GM18870 (cell line): ENCODE measurements around the gene POLR1E.

Experiments used
- ATAC-seq: cut with Tn5 transposase; IDR thresholded peaks from one replicate; pipeline ENCODE4 v1.9.1; 2021; ENCODE audit warnings: moderate library complexity; ENCODE audit not compliant: unreplicated experiment

The POLR1E gene

DNA sequence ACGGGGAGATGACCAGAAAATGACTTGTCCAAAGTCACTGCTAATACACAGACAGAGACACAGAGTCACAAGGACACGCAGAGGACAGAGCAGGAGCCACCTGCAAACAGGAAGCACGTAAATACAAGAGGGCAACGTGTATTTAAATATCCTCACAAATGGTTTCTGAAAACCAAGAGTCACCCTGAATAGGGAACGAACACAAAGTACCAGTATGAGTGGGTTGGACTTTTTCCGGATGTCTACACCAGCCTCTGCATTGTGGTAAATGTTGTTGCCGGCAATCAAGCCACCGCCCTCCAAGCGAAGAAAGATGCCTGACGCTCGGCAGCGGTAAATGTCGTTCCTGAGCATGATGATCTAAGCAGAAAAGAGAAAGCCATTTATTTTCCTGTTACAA lies 46.0 kb downstream of the POLR1E start:
- no peak for ATAC-seq

DNA sequence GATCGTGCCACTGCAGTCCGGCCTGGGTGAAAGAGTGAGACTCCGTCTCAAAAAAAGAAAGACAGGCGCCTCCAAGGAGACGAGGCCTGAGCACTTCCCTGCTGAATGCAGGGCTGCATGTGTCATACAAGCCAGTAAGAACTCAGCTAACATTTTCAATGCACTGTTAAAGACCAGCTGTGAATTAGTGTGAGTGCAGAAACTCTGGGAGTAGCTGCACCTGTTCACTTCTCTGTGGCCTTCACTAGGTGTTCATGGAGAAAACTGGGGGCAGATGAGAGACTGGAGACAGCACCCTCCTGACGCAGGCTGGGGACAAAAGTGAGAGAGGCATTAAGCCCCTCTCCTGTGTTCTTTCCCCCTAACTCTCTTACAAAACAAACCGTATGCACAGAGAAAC lies 48.7 kb downstream of the POLR1E start:
- ATAC-seq, result no peak

DNA sequence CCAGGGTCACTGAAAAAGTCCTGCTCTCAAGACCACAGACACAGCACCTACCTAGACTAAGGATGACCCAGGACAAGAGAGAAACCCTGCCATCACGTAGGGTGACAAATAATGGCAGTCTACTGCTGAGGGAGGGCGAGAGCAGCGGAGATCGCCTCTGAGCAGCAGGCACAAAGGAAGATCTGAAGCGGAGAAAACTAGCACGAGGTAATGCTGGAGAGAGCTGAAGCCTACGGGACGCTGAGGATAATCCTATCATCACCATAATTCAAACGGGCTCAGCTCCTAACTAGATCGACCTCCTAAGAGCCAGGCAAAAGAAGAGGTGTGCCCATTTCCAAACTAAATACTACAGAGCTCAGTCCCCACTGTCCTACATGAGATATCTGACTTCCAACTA lies 49.2 kb downstream of the POLR1E start:
- ATAC-seq, result no peak

DNA sequence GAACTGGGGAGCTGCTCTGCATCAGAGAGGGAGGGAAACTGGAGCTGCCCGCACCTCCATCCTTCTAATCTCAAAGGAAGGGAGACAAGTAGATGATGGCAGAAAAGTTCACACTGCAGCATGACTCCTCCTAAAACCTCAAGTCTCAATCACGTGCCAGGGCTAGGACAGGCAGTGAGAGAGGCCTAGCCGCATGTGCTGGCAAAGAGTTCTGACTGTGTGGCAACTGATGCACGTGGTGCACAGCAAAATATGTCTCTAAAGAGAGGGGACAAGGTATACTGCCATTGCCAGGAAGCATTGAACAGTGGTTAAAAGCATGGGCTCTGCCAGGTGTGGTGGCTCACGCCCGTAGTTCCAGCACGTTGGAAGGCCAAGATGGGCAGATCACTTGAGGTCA lies 52.4 kb downstream of the POLR1E start:
- no peak for ATAC-seq

DNA sequence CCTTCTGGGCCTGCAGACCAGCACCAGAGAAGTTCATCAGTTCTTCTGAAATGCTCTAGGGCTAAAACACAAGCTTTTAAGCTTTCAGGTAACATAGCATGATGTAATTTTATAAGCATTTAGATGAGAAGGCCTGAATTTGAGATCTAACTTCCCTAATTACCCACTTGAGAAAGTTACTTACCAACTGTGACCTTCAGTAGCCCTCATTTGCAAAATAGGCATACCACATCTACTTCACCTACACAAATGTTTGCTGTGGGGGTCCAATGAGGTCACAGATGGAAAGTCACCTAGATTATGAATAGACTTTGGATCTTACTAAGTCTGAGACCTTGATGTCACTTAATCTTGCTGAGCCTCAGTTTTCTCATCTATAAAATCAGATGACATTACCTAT lies 53.9 kb downstream of the POLR1E start:
- ATAC-seq, result no peak

DNA sequence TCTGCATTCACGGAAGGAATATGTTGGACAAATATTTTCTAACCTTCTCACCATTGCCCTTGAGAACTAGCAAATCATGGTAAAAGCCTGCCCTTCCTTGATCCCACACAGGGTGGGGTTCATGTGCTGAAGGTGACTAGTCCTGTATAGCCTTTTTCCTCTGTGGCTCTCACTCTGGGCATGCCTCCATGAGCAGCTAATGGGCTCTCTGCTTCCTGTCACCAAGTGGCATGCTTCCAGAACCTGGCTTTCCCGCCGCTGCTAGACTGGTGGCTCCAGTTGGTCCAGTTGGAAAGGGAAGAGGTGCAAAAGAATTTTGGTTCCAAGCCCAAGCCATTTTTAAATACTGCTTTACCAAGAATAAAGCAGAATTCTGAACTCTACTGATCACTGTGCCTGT lies 54.9 kb downstream of the POLR1E start:
- ATAC-seq, result no peak

DNA sequence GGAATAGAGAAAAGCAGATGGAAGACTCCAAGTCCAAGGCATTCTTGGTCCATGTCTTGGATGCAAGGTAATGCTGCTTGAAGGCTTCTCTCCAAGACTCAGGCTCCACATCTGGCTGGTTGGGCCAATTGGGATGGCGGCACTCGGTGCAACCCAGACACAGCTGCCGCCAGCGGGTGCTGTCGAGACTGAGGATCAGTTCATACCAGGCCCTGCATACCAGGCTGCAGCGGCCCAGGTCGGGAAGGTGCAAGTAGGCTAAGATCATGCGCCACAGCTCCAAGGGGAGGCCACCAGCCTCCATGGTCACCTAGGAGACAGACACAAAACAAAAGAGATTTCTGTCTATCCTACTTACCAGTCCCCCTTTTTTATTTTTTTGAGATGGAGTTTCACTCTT lies 55.7 kb downstream of the POLR1E start:
- ATAC-seq, result no peak

DNA sequence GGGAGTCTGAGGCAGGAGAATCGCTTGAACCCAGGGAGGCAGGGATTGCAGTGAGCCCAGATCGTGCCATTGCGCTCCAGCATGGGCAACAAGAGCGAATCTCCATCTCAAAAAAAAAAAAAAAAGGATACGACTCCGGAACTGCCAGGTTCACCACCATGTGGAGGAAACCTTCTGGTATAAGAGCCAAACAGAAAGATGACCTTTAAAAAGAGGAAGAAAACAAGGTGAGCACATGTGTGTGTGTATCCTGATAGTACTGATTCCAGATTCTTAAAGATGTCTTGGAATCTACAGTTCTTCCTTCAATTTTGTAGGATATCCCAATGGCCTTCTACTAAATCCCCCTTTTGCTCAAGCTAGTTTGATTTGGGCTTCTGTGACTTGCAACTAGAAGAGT lies 56.7 kb downstream of the POLR1E start:
- ATAC-seq, result no peak

DNA sequence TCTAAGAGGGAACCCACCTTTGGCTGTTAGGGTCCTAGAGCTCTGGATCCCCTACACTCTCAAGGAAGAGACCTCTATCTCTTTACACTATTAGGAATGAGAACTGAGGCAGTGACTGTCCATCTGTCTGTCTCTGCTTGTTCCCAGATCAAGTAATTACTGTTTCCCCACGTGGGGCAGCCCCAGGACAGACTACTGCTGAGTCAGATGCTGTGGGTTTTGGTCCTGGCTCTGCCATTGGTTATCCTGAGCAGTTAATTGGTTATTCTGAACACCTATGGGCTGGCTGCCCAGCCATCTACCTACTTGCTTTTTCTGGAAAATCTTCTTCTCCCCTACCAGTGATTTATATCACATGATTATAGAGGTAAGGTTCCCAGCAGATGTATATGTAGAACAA lies 57.1 kb downstream of the POLR1E start:
- ATAC-seq, result no peak

DNA sequence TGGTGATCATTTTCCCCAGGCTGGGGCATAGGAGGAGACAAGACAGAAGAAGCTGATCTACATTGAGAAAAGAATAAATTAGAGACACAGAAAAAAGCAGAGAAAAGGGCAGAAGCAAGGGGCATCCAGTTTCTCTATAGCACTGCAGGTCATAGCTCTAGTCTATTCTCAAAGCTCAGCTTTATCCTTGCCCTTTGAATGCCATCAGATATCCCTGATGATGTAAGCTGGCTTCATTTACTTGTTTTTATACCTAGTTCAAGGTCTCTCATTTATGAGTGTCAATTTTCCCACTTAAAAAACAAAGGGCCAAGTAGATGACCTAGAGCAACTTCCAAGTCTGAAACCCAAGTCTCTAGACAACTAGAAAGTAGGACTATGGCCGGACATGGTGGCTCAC lies 57.7 kb downstream of the POLR1E start:
- ATAC-seq, result no peak

DNA sequence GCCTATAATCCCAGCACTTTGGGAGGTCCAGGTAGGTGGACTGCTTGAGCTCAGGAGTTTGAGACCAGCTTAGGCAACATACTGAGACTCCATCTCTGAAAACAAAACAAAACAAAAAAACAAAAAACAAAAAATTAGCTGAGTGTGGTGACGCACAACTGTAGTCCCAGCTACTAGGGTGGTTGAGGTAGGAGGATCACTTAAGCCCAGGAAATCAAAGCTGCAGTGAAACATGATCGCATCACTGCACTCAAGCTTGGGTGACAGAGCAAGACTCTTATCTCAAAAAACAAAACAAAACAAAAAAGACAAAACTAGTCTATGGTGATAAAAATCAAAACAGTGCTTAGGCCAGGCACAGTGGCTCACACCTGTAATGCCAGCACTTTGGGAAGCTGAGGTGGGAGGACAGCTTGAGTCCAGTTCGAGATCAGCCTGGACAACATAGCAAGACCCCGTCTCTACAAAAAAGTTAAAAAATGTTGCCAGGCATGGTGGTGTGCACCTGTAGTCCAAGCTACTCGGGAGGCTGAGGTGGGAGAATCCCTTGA lies 61.7 kb downstream of the POLR1E start:
- no peak for ATAC-seq

DNA sequence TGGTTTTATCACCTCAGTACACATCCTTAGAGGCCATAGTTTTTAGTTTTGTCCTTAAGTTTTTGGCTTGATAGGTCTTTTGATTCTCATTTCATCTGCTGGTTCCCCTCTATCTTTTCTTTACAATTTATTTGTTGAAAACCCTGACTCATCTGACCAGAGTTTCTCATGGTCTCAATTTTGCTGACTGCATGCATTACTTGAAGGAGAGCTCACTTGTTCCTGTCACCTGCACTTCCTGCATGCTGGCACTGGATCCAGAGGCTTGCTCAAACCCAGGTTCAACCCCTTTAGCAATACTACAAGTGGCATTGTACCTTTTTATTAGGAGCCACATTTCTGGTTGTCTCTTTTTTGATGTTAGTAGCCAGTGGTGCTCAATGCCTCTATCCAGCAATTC lies 63.8 kb downstream of the POLR1E start:
- no peak for ATAC-seq

DNA sequence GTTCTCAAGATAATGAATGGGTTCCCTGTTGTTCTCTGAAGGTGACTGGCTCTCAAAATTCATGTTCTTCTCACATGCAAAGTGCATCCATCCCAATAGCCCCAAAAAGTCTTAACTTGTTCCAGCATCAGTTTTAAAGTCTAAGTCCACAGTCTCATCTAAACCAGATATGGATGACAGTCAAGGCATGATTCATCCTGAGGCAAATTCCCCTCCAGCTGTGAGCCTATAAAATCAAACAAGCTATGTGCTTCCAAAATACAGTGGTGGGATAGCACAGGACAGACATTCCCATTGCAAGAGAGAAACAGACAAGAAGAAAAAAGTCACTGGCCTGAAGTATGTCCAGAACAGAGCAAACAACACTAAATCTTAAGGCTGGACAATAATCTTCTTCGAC lies 65.0 kb downstream of the POLR1E start:
- ATAC-seq, result no peak

DNA sequence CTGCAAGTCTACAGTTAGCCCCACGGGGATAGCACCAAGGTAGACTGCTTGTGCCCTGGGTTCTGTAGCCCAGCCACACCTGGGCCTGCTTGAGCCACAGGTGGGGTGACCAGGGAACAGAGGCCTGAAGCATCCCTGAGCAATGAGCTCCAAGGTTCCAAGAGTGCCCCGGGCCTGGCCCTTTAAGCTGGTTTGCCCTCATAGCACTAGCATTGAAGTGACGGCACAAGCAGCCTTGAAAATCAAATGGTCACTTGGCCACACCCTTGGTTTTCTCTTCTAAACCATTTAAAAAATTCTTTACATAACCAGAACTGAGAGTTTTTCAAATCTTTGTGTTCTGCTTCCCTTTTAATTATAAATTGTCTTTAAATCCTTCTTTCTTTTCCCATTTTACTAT lies 65.7 kb downstream of the POLR1E start:
- no peak for ATAC-seq

DNA sequence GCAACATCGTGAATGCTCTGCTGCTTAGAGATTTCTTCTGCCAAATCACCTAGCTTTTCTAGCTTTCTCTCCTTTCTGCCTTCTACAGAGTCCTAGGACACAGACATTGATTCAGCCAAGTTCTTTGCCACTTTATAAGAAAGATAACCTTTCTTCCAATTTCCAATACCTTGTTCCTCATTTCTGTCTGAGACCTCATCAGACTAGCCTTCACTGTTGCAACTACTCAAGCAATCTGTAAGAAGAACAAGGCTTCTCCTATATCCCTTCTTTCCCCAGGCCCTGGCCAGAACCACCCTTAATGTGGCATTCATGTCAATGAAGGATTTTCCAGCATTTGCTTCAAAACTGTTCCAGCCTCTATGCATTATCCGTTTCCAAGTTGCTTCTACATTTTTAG lies 66.1 kb downstream of the POLR1E start:
- ATAC-seq, result no peak
